Middle frontal gyrus (tissue), 1 donor: ENCODE measurements around the gene ORC4.
"Not testable (repeated sequence)": the region's sequence is repeated elsewhere in the genome, so short reads cannot be mapped to it uniquely, and the experiment has no call there.

ENCODE experiments used
- DNase-seq: peaks from one replicate; pipeline ENCODE4 v3.0.0-alpha.2; 2015; ENCODE audit warnings: low spot score; ENCODE audit errors: extremely low spot score

ORC4 gene

GRCh38 chr2:148014616-148015015 is 5.9 kb downstream of the ORC4 start:
- DNase-seq = no peak

GRCh38 chr2:148013876-148014275 is 6.7 kb downstream of the ORC4 start:
- DNase-seq = no peak

DNA sequence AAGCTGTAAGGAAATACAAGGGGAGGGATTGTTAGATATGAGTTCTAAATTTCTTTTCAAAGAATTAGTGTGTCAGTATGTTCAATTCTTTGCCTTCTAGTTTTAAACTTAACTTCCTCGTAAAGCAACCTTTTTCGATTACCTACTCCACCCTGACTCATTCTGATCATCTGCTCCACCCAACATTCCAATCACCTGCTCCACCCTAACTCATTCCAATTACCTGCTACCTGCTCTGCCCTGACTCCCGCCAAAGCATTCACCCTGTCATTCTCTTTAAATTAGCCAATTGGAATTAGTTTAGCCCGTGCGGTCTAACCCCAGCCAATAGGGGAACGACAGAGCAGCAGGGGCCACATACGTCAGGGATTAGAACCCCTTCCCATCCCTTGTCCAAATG is 12.1 kb downstream of the ORC4 start:
- not testable (repeated sequence) for DNase-seq

DNA sequence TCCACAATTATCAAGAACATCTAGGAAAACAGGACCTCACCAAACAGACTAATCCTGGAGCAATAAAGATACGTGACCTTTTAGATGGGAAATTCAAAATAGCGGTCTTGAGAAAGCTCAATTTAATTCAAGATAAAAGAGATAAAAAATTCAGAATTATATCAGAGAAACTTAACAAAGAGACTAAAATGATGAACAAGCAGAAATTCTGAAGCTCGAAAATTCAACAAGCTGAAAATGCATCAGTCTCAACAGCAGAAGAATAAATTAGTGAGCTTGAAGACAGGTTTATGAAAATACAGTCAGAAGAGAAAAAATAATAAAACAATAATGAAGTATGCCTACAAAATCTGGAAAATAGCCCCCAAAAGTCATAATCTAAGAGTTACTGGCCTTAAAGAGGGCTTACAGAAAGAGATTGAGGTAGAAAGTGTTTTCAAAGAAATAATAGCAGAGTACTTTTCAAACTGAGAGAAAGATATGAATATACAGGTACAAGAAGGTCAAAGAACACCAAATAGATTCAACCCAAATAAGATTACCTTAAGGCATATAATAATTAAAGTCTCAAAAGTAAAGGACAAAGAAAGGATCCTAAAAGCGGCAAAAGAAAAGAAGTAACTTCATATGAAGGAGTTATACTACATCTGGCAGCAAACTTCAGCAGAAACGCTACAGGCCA is 13.2 kb downstream of the ORC4 start:
- no peak for DNase-seq

DNA sequence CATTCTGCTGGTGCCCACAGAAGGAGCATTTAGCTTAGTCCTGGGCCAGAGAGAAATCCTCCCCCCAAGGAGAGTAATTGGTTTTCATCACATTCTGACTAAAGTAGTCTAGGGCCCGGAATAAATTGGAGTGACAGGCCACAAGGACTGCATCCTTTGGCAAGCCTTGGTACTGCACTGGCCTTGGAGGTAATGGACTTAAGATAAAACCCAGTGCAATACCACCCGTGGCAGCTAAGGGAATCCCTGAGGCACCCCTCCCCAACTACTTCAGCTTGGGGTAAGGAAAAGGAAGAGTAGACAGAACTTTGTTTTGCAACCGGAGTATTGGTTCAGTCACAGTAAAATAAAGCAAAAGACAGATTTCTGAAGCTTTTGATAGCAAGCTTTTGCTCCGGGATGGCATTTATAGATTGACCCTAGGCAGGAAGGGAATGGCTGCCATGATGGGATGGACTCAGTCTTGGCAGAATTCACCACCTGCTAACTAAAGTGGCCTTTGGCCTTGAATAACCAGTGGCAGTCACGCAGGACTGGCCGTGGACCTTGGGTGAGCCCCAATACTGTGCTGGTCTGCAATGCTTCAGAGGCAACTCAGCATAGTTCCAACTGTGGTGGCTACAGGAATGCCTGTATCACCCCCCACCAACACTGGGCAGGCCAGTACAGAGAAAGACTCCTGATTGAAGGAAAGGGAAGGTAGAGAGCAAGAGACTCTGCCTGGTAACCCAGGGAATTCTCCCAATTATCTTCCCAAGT is 14.1 kb downstream of the ORC4 start:
- no peak for DNase-seq

DNA sequence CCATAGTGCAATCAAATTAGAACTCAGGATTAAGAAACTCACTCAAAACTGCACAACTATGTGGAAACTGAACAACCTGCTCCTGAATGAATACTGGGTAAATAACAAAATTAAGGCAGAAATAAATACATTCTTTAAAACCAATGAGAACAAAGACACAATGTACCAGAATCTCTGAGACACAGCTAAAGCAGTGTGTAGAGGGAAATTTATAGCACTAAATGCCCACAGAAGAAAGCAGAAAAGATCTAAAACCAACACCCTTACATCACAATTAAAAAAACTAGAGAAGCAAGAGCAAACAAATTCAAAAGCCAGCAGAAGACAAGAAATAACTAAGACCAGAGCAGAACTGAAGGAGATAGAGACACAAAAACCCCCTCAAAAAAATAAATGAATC is 18.1 kb downstream of the ORC4 start:
- not testable (repeated sequence) for DNase-seq

DNA sequence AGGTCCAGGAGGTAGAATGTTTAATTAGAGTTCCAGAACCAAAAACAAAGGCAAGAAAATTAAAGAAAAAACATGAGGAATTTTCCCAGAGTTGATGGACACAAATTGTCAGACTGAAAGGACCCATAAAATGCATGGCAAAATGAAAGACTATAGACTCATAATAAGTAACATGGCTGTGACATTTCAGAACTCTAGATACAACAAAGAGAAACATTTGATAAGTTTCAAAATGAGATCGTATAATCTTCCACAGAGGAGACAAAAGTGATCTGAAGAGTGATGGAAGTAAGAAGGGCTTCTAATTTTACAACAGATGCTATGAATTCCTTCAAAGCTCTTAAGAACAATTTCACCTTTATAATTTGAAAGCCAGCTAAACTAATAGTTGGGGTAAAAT is 20.4 kb downstream of the ORC4 start:
- no peak for DNase-seq

DNA sequence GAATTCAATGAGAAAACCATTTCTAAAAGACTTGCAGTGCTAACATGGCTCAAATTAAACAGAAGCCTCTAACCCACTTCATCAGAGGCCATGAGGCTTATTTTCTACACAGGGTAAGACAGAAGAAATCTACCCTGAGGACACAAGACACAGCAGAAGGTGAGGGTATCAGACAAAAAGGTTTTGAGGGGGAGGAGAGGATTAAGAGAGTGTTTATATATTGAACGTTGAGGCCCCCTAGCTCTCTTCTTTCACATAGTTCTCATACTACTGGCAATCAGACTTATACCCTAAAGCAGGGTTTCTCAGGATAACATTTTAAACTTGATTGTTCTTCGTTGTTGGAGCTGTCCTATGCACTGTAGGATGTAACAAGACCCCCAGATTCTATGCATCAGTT is 21.4 kb downstream of the ORC4 start:
- DNase-seq = no peak

DNA sequence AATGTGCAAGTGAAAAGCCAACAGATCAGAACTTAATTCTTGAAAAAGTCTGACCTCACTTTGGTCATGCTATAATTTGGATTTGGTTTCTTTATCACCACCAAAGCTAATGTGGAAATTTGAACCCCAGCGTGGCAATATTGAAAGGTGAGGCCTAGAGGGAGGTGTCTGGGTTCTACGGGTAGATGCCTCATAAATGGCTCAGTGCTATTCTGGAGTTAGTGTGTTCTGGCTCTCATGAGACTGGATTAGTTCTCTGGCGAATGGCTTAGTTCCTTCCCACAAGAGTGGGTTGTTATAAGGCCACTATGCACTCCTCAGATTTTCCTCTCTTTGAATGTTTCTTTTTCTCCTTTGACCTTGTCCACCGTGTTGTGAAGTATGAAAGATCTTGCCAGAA is 22.3 kb downstream of the ORC4 start:
- DNase-seq = no peak

- no peak for DNase-seq
Observed at GRCh38 chr2:147996828-147997227, 23.7 kb downstream of the ORC4 start.

DNA sequence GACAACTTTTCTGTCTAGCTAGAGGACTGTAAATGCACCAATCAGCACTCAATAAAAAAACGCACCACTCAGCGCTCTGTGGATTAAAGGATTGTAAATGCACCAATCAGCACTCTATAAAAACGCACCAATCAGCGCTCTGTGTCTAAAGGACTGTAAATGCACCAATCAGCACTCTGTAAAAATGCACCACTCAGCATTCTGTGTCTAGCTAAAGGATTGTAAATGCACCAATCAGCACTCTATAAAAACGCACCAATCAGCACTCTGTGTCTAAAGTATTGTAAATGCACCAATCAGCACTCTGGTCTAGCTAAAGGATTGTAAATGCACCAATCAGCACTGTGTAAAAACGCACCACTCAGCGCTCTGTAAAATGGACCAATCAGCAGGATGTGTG is 25.6 kb downstream of the ORC4 start:
- not testable (repeated sequence) for DNase-seq

- peak; percentile 24 for DNase-seq
Observed at GRCh38 chr2:147989809-147990403, 30.6 kb downstream of the ORC4 start.

DNA sequence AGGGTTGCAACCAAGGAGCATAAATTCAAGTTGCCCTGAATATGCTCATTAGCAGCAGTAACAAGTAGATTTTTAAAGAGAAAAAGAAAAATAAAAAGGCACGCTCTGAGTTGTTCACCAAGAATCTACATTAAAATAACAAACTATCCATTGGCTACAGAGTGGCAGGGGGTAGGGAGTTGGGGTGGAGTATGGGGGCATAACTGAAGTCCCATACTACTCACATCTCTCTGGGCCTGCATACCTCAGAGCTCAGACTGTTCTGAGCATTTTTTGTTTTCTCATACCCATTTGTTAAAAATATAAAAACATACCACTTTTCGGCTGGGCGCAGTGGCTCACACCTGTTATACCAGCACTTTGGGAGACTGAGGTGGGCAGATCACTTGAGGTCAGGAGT is 31.4 kb downstream of the ORC4 start:
- no peak for DNase-seq

- DNase-seq = no peak
Observed at GRCh38 chr2:147980940-147981528, 39.5 kb downstream of the ORC4 start.

DNA sequence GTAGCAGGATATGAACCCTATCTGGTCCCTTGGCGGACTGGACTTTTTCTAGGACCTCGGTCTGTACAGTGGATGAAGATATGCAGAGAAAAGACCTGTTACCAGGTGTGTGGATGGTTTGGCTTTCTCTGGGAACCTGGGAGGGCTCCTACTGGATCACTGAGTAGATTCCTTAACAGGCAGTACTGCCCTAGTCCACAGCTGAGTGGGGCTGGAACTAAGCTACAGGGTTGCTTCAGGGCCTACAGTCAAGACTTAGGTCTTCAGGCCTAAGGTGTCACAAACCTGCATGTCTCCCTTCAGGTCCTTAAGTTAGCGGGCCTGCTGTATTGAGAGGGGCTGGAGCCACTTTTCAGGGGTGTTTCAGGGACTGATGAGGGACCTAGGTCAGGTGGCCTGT is 42.9 kb downstream of the ORC4 start:
- no peak for DNase-seq

DNA sequence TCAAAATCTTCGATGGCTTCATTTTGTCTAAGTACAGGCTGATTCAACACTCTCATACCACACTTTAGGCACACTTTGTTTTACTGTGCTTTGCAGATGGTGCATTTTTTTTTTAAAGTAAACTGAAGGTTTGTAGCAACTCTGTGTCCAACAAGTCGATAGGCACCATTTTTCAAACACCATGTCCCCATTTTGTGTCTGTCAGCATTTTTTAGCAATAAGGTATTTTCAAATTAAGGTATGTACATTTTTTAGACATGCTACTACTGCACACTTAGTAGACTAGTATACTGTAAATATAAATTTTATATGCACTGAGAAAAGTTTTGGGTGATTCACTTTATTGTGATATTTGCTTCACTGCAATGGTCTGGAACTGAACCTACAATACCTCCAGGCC is 44.4 kb downstream of the ORC4 start:
- DNase-seq = no peak

GRCh38 chr2:147968571-147968970 is 52.0 kb downstream of the ORC4 start:
- no peak for DNase-seq

DNA sequence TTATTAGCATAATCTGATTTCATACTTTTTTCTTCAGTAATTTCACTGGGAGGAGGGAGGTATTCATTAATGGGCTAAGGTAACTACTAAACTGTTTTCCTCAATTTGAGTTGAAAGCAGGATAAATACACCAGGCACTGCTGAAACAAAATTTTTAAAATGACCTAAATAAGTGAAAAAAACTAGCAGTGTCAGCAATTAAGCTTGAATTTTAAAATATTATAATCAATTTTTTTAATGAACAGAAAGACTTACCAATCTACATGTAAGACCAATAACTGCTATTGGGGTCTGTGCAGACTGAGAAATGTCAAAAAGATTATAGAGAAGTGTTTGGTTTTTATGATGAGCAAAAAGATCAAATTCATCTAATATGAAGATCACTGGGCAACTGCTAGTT is 68.4 kb downstream of the ORC4 start:
- DNase-seq = no peak

GRCh38 chr2:147945660-147946059 is 74.9 kb downstream of the ORC4 start:
- DNase-seq = no peak

DNA sequence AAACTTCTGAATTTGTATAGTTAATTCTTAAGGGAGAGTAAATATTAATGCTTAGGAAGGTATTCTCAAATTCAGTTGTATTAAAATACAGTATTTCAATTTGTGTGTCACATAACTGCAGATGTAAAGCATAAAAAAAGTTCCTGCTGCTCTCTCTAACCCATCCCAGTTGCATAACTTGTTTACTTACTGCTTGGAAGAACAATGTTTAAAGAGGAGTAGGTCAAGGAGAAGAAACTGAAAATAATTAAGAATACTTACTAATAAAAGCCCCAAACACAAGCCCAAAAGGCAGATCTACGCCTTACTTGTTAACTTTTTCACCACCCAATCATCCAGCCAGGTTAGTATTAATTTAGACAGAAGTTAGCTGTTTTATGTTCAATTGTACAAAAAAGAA is 81.2 kb downstream of the ORC4 start:
- no peak for DNase-seq

GRCh38 chr2:147937744-147938349 is 82.7 kb downstream of the ORC4 start:
- DNase-seq = peak; percentile 62
